Measurements from ENCODE around the gene ANO8.

GRCh38 chr19:17321655-17322489 is 12.8 kb downstream of the ANO8 start:
- TF ChIP-seq POLR2A (IDR thresholded peaks at IDR 0.05; ENCODE audit: low read depth, low read length) (peak; percentile 28; the same call in 1 of the 2 replicates), TAF1 (IDR thresholded peaks at IDR 0.05; ENCODE audit: borderline replicate concordance, low read depth, low read length) (no peak)

Data from GM12892 (cell line).